ENCODE results near the gene PCMTD2. TPM values are rescaled to one million over a fixed set of nuclear protein-coding genes. Genes with fewer than 3 reads are reported as not detected.
"Not testable (repeated sequence)": the region's sequence is repeated elsewhere in the genome, so short reads cannot be mapped to it uniquely, and the experiment has no call there.

Gene PCMTD2
- total and polyA plus RNA-seq, 5 donors from 2014 or later = 51.1 to 112 (median 79.4) TPM

GRCh38 chr20:64231621-64232550 is 23.7 kb upstream of the PCMTD2 start:
- ATAC-seq (ENCODE audit: low read depth in 2 of 2) = no peak
- H3K9me3 Mint-ChIP-seq = no peaks in the 10 kb centered on the region
- peaks cover 0 to 17% (median 9%) of the 10 kb centered on the region in 4 donors for H3K4me1 Mint-ChIP-seq
- Histone ChIP-seq H3K4me3 (ENCODE audit: low read depth, low read length) (no peak overlapping the region), H3K27ac (ENCODE audit: insufficient read depth, low read length, poor library complexity, severe bottlenecking) (no peak overlapping the region), H3K36me3 (ENCODE audit: control insufficient read depth, insufficient read depth, low read length) (no peaks in the 10 kb centered on the region), H3K4me1 (ENCODE audit: control insufficient read depth, insufficient read depth, low read length, poor library complexity, severe bottlenecking) (peaks cover 3% of the 10 kb centered on the region), H3K27me3 (ENCODE audit: control insufficient read depth, insufficient read depth, low read length) (no peaks in the 10 kb centered on the region), H3K9me3 (ENCODE audit: control insufficient read depth in 2 of 2, low read length in 2 of 2) (no peaks in the 10 kb centered on the region)
- no peak overlapping the region for H3K4me3 Mint-ChIP-seq
- no peak for DNase-seq
- no peaks in the 10 kb centered on the region for H3K27me3 Mint-ChIP-seq
- no peaks in the 10 kb centered on the region for H3K36me3 Mint-ChIP-seq
- H3K27ac Mint-ChIP-seq = no peak overlapping the region

DNA sequence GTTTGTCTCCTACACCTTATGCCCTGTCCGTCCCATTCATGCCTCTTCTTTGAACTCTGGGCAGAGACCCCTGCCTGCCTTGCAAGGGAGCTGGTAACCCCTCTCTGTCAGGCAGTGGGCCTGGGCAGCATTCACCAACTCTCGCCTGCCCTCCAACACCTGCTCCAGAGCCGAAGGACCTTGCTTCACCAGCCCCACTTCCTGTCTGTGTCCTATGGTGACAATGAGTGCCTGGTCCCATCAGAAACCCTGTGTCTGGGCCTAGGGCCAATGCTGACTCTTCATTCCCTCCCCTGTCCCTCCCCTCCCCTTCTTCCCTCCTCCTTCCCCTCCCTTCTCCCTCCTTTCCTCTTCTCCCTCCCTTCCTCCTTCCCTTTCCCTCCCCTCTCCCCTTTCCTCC is 22.8 kb upstream of the PCMTD2 start:
- Mint-ChIP-seq H3K36me3 (no peaks in the 10 kb centered on the region), H3K9me3 (no peaks in the 10 kb centered on the region), H3K4me3 (no peak overlapping the region), H3K4me1 (peaks cover 0 to 15% (median 8%) of the 10 kb centered on the region in 4 donors), H3K27me3 (no peaks in the 10 kb centered on the region), H3K27ac (peak overlapping the region in 1 of 3 donors; percentile 71)
- H3K4me3 ChIP-seq (ENCODE audit: low read depth, low read length) = no peak overlapping the region
- H3K27me3 ChIP-seq (ENCODE audit: control insufficient read depth, insufficient read depth, low read length) = no peaks in the 10 kb centered on the region
- DNase-seq (no peak), ATAC-seq (ENCODE audit: low read depth in 2 of 2) (no peak)
- H3K9me3 ChIP-seq (ENCODE audit: control insufficient read depth in 2 of 2, low read length in 2 of 2) = no peaks in the 10 kb centered on the region
- H3K36me3 ChIP-seq (ENCODE audit: control insufficient read depth, insufficient read depth, low read length) = no peaks in the 10 kb centered on the region
- peaks cover under 1% of the 10 kb centered on the region for H3K4me1 ChIP-seq (ENCODE audit: control insufficient read depth, insufficient read depth, low read length, poor library complexity, severe bottlenecking)
- no peak overlapping the region for H3K27ac ChIP-seq (ENCODE audit: insufficient read depth, low read length, poor library complexity, severe bottlenecking)

DNA sequence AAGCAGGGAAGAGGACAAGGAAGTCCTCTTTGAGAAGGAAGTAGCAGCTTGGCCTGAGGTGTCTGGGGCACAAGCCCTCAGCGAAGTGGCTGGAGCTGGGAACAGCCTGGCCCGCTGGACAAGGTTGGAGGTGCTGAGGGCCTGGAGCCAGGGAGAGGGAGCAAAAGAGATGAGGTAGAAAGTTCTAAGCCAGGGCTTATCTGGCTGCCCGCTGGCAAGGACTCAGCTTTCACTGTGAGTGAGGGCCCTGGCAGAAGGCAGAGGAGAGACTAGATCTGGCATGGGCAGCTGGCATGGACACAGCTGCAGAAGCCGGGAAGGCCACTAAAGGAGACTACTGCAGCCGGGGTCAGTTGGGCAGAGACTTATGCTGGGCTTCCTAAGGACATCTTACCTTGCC is 21.8 kb upstream of the PCMTD2 start:
- H3K27ac ChIP-seq (ENCODE audit: insufficient read depth, low read length, poor library complexity, severe bottlenecking) = no peak overlapping the region
- no peak for DNase-seq
- no peak overlapping the region for H3K4me3 Mint-ChIP-seq
- peaks cover 0 to 12% (median 6%) of the 10 kb centered on the region in 4 donors for H3K4me1 Mint-ChIP-seq
- H3K27me3 Mint-ChIP-seq = no peaks in the 10 kb centered on the region
- no peaks in the 10 kb centered on the region for H3K27me3 ChIP-seq (ENCODE audit: control insufficient read depth, insufficient read depth, low read length)
- H3K36me3 Mint-ChIP-seq = no peaks in the 10 kb centered on the region
- no peaks in the 10 kb centered on the region for H3K9me3 Mint-ChIP-seq
- no peaks in the 10 kb centered on the region for H3K4me1 ChIP-seq (ENCODE audit: control insufficient read depth, insufficient read depth, low read length, poor library complexity, severe bottlenecking)
- ATAC-seq (ENCODE audit: low read depth in 2 of 2) = no peak
- no peaks in the 10 kb centered on the region for H3K36me3 ChIP-seq (ENCODE audit: control insufficient read depth, insufficient read depth, low read length)
- peak overlapping the region in 2 of 3 donors; percentile 51 to 89 for H3K27ac Mint-ChIP-seq
- H3K4me3 ChIP-seq (ENCODE audit: low read depth, low read length) = no peak overlapping the region
- H3K9me3 ChIP-seq (ENCODE audit: control insufficient read depth in 2 of 2, low read length in 2 of 2) = no peaks in the 10 kb centered on the region

DNA sequence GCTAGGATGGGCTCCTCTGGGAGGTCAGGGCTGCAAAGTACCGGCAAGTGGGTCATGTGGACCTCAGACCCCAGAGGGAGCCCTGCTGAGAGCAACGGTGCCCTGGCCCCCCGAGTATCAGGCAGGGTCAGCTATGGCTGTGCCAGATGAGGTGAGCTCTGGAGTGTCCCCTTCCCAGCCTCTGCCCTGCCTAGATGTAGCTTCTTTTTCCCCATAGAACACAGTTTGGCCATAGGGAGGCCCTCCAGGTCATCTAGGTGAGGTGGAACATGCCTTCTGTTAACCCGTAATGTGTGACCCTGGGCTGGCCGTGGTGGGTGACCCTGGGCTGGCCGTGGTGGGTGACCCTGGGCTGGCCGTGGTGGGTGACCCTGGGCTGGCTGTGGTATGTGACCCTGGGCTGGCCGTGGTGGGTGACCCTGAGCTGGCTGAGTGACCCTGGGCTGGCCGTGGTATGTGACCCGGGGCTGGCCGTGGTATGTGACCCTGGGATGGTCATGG is 21.2 kb upstream of the PCMTD2 start:
- Mint-ChIP-seq H3K27me3 (no peaks in the 10 kb centered on the region), H3K36me3 (no peaks in the 10 kb centered on the region), H3K4me1 (peaks cover 0 to 12% (median 6%) of the 10 kb centered on the region in 4 donors), H3K9me3 (no peaks in the 10 kb centered on the region), H3K4me3 (no peak overlapping the region), H3K27ac (no peak overlapping the region)
- ATAC-seq (ENCODE audit: low read depth in 2 of 2) (no peak), DNase-seq (no peak)
- H3K9me3 ChIP-seq (ENCODE audit: control insufficient read depth in 2 of 2, low read length in 2 of 2) = no peaks in the 10 kb centered on the region
- no peak overlapping the region for H3K4me3 ChIP-seq (ENCODE audit: low read depth, low read length)
- no peaks in the 10 kb centered on the region for H3K27me3 ChIP-seq (ENCODE audit: control insufficient read depth, insufficient read depth, low read length)
- H3K4me1 ChIP-seq (ENCODE audit: control insufficient read depth, insufficient read depth, low read length, poor library complexity, severe bottlenecking) = no peaks in the 10 kb centered on the region
- H3K27ac ChIP-seq (ENCODE audit: insufficient read depth, low read length, poor library complexity, severe bottlenecking) = no peak overlapping the region
- no peaks in the 10 kb centered on the region for H3K36me3 ChIP-seq (ENCODE audit: control insufficient read depth, insufficient read depth, low read length)

GRCh38 chr20:64234921-64235565 is 20.5 kb upstream of the PCMTD2 start:
- H3K27me3 Mint-ChIP-seq; H3K36me3 Mint-ChIP-seq; H3K27ac Mint-ChIP-seq; H3K4me3 ChIP-seq (ENCODE audit: low read depth, low read length); H3K27ac ChIP-seq (ENCODE audit: insufficient read depth, low read length, poor library complexity, severe bottlenecking); H3K9me3 Mint-ChIP-seq; DNase-seq; H3K9me3 ChIP-seq (ENCODE audit: control insufficient read depth in 2 of 2, low read length in 2 of 2); H3K4me3 Mint-ChIP-seq; ATAC-seq (ENCODE audit: low read depth in 2 of 2); H3K27me3 ChIP-seq (ENCODE audit: control insufficient read depth, insufficient read depth, low read length); H3K36me3 ChIP-seq (ENCODE audit: control insufficient read depth, insufficient read depth, low read length); H3K4me1 ChIP-seq (ENCODE audit: control insufficient read depth, insufficient read depth, low read length, poor library complexity, severe bottlenecking): not testable (repeated sequence)
- H3K4me1 Mint-ChIP-seq = peaks cover 0 to 12% (median 6%) of the 10 kb centered on the region in 4 donors

GRCh38 chr20:64236137-64237088 is 19.1 kb upstream of the PCMTD2 start:
- Histone ChIP-seq H3K27me3 (ENCODE audit: control insufficient read depth, insufficient read depth, low read length) (no peaks in the 10 kb centered on the region), H3K36me3 (ENCODE audit: control insufficient read depth, insufficient read depth, low read length) (no peaks in the 10 kb centered on the region), H3K27ac (ENCODE audit: insufficient read depth, low read length, poor library complexity, severe bottlenecking) (no peak overlapping the region), H3K4me1 (ENCODE audit: control insufficient read depth, insufficient read depth, low read length, poor library complexity, severe bottlenecking) (no peaks in the 10 kb centered on the region), H3K9me3 (ENCODE audit: control insufficient read depth in 2 of 2, low read length in 2 of 2) (no peaks in the 10 kb centered on the region), H3K4me3 (ENCODE audit: low read depth, low read length) (no peak overlapping the region)
- Mint-ChIP-seq H3K36me3 (no peaks in the 10 kb centered on the region), H3K27me3 (no peaks in the 10 kb centered on the region), H3K4me1 (peaks cover 0 to 12% (median 6%) of the 10 kb centered on the region in 4 donors), H3K9me3 (no peaks in the 10 kb centered on the region), H3K4me3 (no peak overlapping the region), H3K27ac (no peak overlapping the region)
- DNase-seq (no peak), ATAC-seq (ENCODE audit: low read depth in 2 of 2) (no peak)

DNA sequence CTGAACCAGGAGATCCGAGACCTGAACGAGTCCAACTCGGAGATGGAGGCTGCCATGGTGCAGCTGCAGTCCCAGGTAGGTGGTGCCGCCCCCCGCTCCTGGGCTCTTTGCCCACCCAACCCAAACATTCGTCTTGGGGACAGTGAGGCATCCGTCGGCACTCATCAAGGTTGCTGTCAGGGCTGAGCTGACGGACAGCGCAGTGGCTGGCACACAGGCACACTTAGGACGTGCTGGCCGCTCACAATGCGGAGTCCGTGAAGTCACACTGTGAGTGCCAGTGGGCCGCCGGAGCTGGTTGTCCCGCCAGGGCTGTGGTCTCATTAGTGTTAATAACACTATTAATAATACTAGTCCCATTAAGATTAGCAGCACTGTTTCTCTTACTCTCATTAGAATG is 18.2 kb upstream of the PCMTD2 start:
- H3K4me1 ChIP-seq (ENCODE audit: control insufficient read depth, insufficient read depth, low read length, poor library complexity, severe bottlenecking) = no peaks in the 10 kb centered on the region
- ATAC-seq (ENCODE audit: low read depth in 2 of 2) (no peak), DNase-seq (no peak)
- Mint-ChIP-seq H3K36me3 (no peaks in the 10 kb centered on the region), H3K4me1 (peaks cover 0 to 12% (median 6%) of the 10 kb centered on the region in 4 donors), H3K9me3 (no peaks in the 10 kb centered on the region), H3K27ac (no peak overlapping the region), H3K27me3 (peaks cover 7% of the 10 kb centered on the region), H3K4me3 (no peak overlapping the region)
- H3K27ac ChIP-seq (ENCODE audit: insufficient read depth, low read length, poor library complexity, severe bottlenecking) = no peak overlapping the region
- H3K27me3 ChIP-seq (ENCODE audit: control insufficient read depth, insufficient read depth, low read length) = no peaks in the 10 kb centered on the region
- H3K36me3 ChIP-seq (ENCODE audit: control insufficient read depth, insufficient read depth, low read length) = no peaks in the 10 kb centered on the region
- H3K4me3 ChIP-seq (ENCODE audit: low read depth, low read length) = no peak overlapping the region
- H3K9me3 ChIP-seq (ENCODE audit: control insufficient read depth in 2 of 2, low read length in 2 of 2) = no peaks in the 10 kb centered on the region

Measured in CD4-positive, CD25-positive, alpha-beta regulatory T cell (primary cell).